Colonic mucosa (tissue), 4 donors: Measurements from ENCODE around the gene DNAH10. TPM values are rescaled to one million over a fixed set of nuclear protein-coding genes. Genes with fewer than 3 reads are reported as not detected.

Experiments
- DNase-seq: peaks from one replicate; pipeline ENCODE4 v3.0.0-alpha.2; 2020
- H3K27ac ChIP-seq: fragments of 200-600 bp; one replicate; pipeline ENCODE4 v1.8.0; 2021
- H3K27me3 ChIP-seq: fragments of 200-600 bp; one replicate; pipeline ENCODE4 v1.8.0; 2021
- H3K36me3 ChIP-seq: fragments of 200-600 bp; one replicate; pipeline ENCODE4 v1.8.0; 2021
- H3K4me1 ChIP-seq: fragments of 200-600 bp; one replicate; pipeline ENCODE4 v1.8.0; 2021; ENCODE audit warnings: mild to moderate bottlenecking
- H3K4me3 ChIP-seq: fragments of 200-600 bp; one replicate; pipeline ENCODE4 v1.8.0; 2021
- H3K9ac ChIP-seq, 2 donors: one replicate each; pipeline ENCODE4 v1.7.0; 2013; ENCODE audit warnings: control low read depth in 2 of 2, low read depth in 2 of 2, low read length in 2 of 2
- H3K9me3 ChIP-seq: fragments of 200-600 bp; one replicate; pipeline ENCODE4 v1.8.0; 2021
- intact Hi-C: fragments of 100-400 bp; cut with DNase I; formaldehyde crosslinking; loops from one replicate; pipeline ENCODE4 v1.14.1; 2022
- total RNA-seq, 2 donors: library from RNA; stranded (reverse); fragmentation: NEBNext Ultra II Directional in 1 of 2; extraction: Animal tissue kit (Norgen Biotek cat#: 25700) in 1 of 2; gene quantifications; one replicate each; pipeline ENCODE4 v1.2.1, GENCODE V29; 2021
- TF ChIP-seq, protein P1 (sequence below): fragments of 200-600 bp; IDR thresholded peaks from one replicate; pipeline ENCODE4 v1.8.0; 2022; ENCODE audit warnings: antibody characterized with exemption, mild to moderate bottlenecking
- donor health status: healthy.
- donor health status: DM: no; HTN: no; CAD: no.
- donor health status: DM: no; HTN: no; CAD: no.

The DNAH10 gene
- total RNA-seq, 2 donors from 2014 or later = 0.32 to 0.35 TPM

DNA sequence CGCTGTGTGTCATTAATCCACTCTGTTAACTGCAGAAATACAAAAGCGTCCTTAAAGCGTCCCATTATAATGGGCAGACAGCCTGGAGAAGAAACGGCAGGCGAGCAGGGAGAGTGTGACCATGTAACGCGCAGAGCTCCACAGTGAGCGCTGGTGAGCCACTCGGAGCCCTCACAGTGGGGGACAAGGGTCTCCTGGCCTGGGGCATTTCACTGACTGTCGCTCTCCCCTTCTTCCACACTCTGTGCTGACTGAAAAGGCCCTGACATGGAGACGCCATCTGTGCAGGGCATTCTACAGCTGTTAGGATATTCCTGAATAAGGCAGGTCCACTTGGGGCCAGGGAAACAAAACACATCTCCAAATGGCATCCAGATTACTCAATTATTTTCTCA, 186.3 kb downstream of the DNAH10 start:
- Histone ChIP-seq H3K27me3 (no peaks in the 10 kb centered on the region), H3K27ac (no peak overlapping the region), H3K9ac (no peak overlapping the region), H3K4me1 (no peaks in the 10 kb centered on the region), H3K9me3 (no peaks in the 10 kb centered on the region), H3K36me3 (no peaks in the 10 kb centered on the region), H3K4me3 (no peak overlapping the region)
- intact Hi-C loops = no loop called here
- no peak for DNase-seq
- TF ChIP-seq, protein P1, sequence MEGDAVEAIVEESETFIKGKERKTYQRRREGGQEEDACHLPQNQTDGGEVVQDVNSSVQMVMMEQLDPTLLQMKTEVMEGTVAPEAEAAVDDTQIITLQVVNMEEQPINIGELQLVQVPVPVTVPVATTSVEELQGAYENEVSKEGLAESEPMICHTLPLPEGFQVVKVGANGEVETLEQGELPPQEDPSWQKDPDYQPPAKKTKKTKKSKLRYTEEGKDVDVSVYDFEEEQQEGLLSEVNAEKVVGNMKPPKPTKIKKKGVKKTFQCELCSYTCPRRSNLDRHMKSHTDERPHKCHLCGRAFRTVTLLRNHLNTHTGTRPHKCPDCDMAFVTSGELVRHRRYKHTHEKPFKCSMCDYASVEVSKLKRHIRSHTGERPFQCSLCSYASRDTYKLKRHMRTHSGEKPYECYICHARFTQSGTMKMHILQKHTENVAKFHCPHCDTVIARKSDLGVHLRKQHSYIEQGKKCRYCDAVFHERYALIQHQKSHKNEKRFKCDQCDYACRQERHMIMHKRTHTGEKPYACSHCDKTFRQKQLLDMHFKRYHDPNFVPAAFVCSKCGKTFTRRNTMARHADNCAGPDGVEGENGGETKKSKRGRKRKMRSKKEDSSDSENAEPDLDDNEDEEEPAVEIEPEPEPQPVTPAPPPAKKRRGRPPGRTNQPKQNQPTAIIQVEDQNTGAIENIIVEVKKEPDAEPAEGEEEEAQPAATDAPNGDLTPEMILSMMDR = no peak

DNA sequence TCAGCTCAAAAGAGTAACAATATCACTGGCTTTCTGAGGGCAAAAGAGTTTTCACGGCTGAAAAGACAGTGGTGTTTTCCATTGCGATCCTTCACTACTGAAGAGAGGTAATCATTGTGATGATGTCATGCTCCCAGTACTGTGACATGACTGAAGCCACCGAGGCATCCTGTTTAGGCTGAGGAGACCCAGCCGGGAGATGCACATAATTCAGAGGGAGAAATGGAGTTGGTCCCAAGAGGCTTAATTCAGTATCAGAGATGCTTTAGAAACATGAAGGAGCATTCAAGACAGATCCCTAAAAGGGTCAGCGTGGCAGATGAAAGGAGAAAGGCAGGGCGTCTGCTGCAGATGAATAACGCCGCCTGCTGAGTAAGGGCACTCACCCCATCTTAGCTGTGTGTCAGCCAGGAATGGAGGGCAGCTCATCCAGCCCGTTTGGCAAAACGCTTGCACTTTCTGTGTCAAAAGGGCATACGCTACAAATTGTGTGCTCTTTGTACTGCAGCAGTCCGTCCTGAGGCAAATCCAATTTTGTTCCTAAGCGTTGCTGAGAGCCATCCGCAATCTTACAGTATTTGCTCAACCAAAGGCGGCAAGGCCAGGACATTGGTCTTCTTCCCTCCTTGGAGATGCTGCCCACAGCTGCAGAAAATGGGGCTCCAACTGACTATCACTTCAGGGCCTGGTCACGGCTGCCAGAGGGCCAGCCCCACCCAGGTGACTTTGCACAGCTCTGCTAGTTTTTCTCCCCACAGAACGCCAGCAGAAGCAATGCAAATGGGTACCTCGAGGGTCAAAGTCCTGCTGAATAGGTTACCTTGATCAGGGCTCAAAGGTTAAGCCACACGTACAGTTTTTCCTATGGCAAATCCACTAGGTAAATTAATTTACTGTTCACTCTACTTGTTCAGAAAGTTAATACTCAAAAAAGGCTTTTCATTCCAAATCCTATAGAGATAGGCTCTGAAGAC, 187.0 kb downstream of the DNAH10 start:
- Histone ChIP-seq H3K36me3 (no peaks in the 10 kb centered on the region), H3K9me3 (no peaks in the 10 kb centered on the region), H3K27ac (no peak overlapping the region), H3K27me3 (no peaks in the 10 kb centered on the region), H3K4me1 (no peaks in the 10 kb centered on the region), H3K4me3 (no peak overlapping the region), H3K9ac (no peak overlapping the region)
- intact Hi-C loops = no loop called here
- DNase-seq = no peak
- TF ChIP-seq, protein P1 = no peak

DNA sequence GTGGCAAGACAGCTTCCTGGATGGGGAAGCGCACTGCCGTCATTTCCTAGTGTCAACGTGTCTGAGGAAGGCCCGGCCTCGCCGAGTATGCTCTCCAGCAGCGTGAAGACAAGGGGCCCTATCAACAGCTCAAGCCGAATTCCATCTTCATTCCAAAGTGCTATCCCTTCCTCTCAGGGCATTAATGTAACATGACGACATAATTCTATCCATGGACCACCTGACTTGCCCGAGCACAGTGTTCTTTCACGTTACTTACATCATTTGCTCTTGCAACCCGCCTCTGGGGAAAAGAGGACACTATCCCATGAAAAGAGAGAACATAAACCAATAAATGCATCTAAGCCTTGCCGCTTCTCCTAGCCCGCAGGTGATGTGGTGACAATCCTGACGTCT, 187.7 kb downstream of the DNAH10 start:
- H3K4me3 ChIP-seq = no peak overlapping the region
- no peak overlapping the region for H3K27ac ChIP-seq
- H3K27me3 ChIP-seq = no peaks in the 10 kb centered on the region
- H3K9ac ChIP-seq = no peak overlapping the region
- H3K4me1 ChIP-seq = no peaks in the 10 kb centered on the region
- intact Hi-C loops = no loop called here
- no peak for DNase-seq
- H3K36me3 ChIP-seq = no peaks in the 10 kb centered on the region
- no peaks in the 10 kb centered on the region for H3K9me3 ChIP-seq
- TF ChIP-seq, protein P1 = no peak

DNA sequence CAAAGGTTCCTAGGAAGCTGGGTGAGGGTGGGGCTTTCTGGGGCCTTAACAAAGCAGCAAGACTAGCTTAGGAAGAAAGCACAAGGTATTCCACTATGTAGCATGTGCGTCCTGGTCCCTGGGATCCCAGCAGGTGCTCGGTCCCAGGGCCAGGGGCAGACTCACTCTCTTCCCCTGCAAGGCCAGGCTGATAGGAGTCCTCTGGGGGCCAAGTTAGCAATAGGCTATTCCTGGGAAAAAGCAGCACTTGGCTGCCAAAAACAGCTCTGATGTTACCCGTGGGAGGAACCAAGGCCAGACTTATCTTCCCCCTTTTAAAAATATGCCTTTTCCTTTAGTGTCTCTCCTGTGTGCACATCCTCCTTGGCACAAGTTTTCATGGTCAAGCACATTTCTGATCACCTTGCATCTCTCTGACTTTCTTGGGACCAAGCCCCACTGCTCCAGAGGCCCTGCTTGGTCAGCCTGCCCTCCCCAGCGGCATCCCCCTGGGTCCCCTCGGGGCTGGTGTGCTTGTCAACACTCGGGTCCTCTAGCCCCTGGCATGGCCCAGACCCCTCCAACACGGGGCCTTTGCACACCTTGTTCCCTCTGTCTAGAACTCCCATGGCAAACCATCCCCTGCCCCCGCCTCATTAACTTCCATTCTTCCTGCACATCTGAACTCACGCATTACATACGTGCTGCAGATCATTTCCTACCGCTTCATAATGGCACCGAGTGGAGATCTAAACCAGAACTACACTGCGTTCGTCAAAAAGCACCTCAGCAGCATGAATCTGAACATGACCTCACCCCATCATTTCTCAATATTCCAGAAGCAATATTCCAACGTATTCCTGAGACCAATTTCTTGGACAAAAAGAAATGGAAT, 188.6 kb downstream of the DNAH10 start:
- no peaks in the 10 kb centered on the region for H3K36me3 ChIP-seq
- H3K27me3 ChIP-seq = no peaks in the 10 kb centered on the region
- H3K27ac ChIP-seq = no peak overlapping the region
- no peaks in the 10 kb centered on the region for H3K4me1 ChIP-seq
- TF ChIP-seq, protein P1 = no peak
- no peak overlapping the region for H3K9ac ChIP-seq
- H3K4me3 ChIP-seq = no peak overlapping the region
- no peak for DNase-seq
- H3K9me3 ChIP-seq = no peaks in the 10 kb centered on the region
- intact Hi-C loops = no loop called here

DNA sequence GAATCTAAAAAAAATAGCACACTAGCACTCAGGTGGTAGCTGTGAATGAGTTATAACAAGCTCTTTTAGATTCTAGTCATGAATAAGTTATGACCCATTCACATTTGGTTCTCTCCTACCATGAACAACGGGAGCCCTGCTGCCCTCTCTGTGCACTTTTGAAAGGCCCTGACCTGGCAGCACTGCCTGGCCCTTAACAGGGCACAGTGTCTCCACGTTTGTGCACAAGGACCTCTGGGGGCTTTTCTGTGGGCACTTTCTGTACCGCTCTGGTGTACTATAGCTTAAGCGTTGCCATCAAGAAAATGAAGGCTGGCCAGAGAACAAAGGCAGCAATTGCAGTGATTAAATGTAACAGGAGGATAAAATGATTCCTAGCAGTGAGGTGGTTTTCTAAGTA, 189.4 kb downstream of the DNAH10 start:
- H3K36me3 ChIP-seq = no peaks in the 10 kb centered on the region
- no peak overlapping the region for H3K27ac ChIP-seq
- TF ChIP-seq, protein P1 = no peak
- no peak overlapping the region for H3K4me3 ChIP-seq
- no peaks in the 10 kb centered on the region for H3K27me3 ChIP-seq
- DNase-seq = no peak
- H3K4me1 ChIP-seq = no peaks in the 10 kb centered on the region
- intact Hi-C loops = no loop called here
- H3K9me3 ChIP-seq = no peaks in the 10 kb centered on the region
- no peak overlapping the region for H3K9ac ChIP-seq
